Glutamatergic neuron (in vitro differentiated cells): Measurements from ENCODE around the gene MAGEC3. TPM values are rescaled to one million over a fixed set of nuclear protein-coding genes. Genes with fewer than 3 reads are reported as not detected.

ENCODE experiments used
- DNase-seq: peaks from one replicate; pipeline ENCODE4 v3.0.0; 2022
- H3K27ac Mint-ChIP-seq: one replicate; pipeline ENCODE4 v1.8.0; 2020; ENCODE audit warnings: mild to moderate bottlenecking, mixed read lengths, inconsistent platforms; ENCODE audit not compliant: unreplicated experiment
- H3K27me3 Mint-ChIP-seq: one replicate; pipeline ENCODE4 v1.8.0; 2020; ENCODE audit warnings: mild to moderate bottlenecking, moderate library complexity, mixed read lengths, inconsistent platforms; ENCODE audit not compliant: unreplicated experiment
- H3K36me3 Mint-ChIP-seq: one replicate; pipeline ENCODE4 v1.8.0; 2020; ENCODE audit warnings: mild to moderate bottlenecking, mixed read lengths, inconsistent platforms; ENCODE audit not compliant: unreplicated experiment
- H3K4me1 Mint-ChIP-seq: one replicate; pipeline ENCODE4 v1.8.0; 2020; ENCODE audit warnings: mild to moderate bottlenecking, low read depth, mixed read lengths, inconsistent platforms; ENCODE audit not compliant: unreplicated experiment
- H3K4me3 Mint-ChIP-seq: one replicate; pipeline ENCODE4 v1.8.0; 2020; ENCODE audit warnings: mild to moderate bottlenecking, mixed read lengths, inconsistent platforms; ENCODE audit not compliant: unreplicated experiment
- H3K9me3 Mint-ChIP-seq: one replicate; pipeline ENCODE4 v1.8.0; 2020; ENCODE audit warnings: mild to moderate bottlenecking, moderate library complexity, mixed read lengths, inconsistent platforms; ENCODE audit not compliant: unreplicated experiment
- CTCF ChIP-seq: fragments of 200-600 bp; sonication (generic); IDR thresholded peaks from one replicate; pipeline ENCODE4 v1.5.0; 2021; ENCODE audit not compliant: partially characterized antibody, unreplicated experiment
- long read RNA-seq: library from polyadenylated mRNA; unstranded; transcript quantifications from one replicate; pipeline ENCODE4 v2.0.0, GENCODE V29; 2020; ENCODE audit not compliant: unreplicated experiment
- total RNA-seq: library from RNA; stranded (reverse); fragmentation: NEBNext Ultra II Directional; extraction: Animal tissue kit (Norgen Biotek cat#: 25700); gene quantifications from one replicate; pipeline ENCODE4 v1.2.1, GENCODE V29; 2021; ENCODE audit not compliant: unreplicated experiment

MAGEC3 gene
- not detected for total RNA-seq
- long read RNA-seq = 0 reads

GRCh38 chrX:141838016-141838415 is at the start of gene MAGEC3:
MAGEC3 (plus strand) TSS chrX:141838316; CDS start chrX:141838316, 0 bp downstream.
- Mint-ChIP-seq H3K4me3 (no peak within 1 kb of the TSS), H3K36me3 (no peaks in the 10 kb centered on the region), H3K4me1 (no peaks in the 10 kb centered on the region), H3K27me3 (no peaks in the 10 kb centered on the region), H3K9me3 (peaks cover 2% of the 10 kb centered on the region), H3K27ac (no peak within 1 kb of the TSS)
- TF ChIP-seq CTCF = no peak
- no peak for DNase-seq

- no peak for TF ChIP-seq CTCF
- DNase-seq = no peak
- no peak overlapping the region for H3K4me3 Mint-ChIP-seq
- no peaks in the 10 kb centered on the region for H3K4me1 Mint-ChIP-seq
- no peaks in the 10 kb centered on the region for H3K27me3 Mint-ChIP-seq
- no peaks in the 10 kb centered on the region for H3K36me3 Mint-ChIP-seq
- no peak overlapping the region for H3K27ac Mint-ChIP-seq
- H3K9me3 Mint-ChIP-seq = no peaks in the 10 kb centered on the region
These were observed 46.3 kb upstream of the MAGEC3 start for GRCh38 chrX:141791856-141792255.

GRCh38 chrX:141811438-141811837 is 26.7 kb upstream of the MAGEC3 start:
- no peaks in the 10 kb centered on the region for H3K4me1 Mint-ChIP-seq
- H3K36me3 Mint-ChIP-seq = no peaks in the 10 kb centered on the region
- H3K9me3 Mint-ChIP-seq = no peaks in the 10 kb centered on the region
- no peak overlapping the region for H3K4me3 Mint-ChIP-seq
- TF ChIP-seq CTCF = no peak
- no peaks in the 10 kb centered on the region for H3K27me3 Mint-ChIP-seq
- DNase-seq = no peak
- H3K27ac Mint-ChIP-seq = no peak overlapping the region

- Mint-ChIP-seq H3K36me3 (no peaks in the 10 kb centered on the region), H3K27me3 (no peaks in the 10 kb centered on the region), H3K4me1 (no peaks in the 10 kb centered on the region), H3K9me3 (no peaks in the 10 kb centered on the region), H3K27ac (no peak overlapping the region), H3K4me3 (no peak overlapping the region)
- no peak for DNase-seq
- no peak for TF ChIP-seq CTCF
These were observed 23.8 kb upstream of the MAGEC3 start for GRCh38 chrX:141814213-141814857.

GRCh38 chrX:141815904-141816303 is 22.2 kb upstream of the MAGEC3 start:
- Mint-ChIP-seq H3K4me3 (no peak overlapping the region), H3K9me3 (no peaks in the 10 kb centered on the region), H3K36me3 (no peaks in the 10 kb centered on the region), H3K4me1 (no peaks in the 10 kb centered on the region), H3K27ac (no peak overlapping the region), H3K27me3 (no peaks in the 10 kb centered on the region)
- no peak for DNase-seq
- TF ChIP-seq CTCF = no peak
